Measurements from ENCODE around the gene DCLK1. TPM values are rescaled to one million over a fixed set of nuclear protein-coding genes. Genes with fewer than 3 reads are reported as not detected.

The DCLK1 gene
- total RNA-seq, 1 donor from 2014 or later, result 3.9 TPM

DNA sequence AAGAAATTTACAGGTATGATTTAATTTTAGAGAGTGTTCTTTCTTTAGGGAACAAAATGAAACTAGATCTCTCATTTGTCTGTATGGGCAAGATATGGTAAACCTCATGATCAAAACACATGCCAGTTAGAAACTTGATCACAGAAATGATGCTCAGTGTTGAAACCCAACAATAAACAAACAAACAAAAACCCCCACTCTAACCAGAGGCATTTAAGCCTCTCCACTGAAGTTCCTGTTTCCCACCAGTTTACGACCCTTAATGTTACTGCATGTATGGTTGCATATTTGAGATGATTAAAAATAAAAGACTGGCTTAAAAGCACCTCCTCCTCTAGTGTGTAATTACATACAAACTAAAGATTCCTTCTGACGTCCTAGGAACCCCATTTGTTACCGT is 361.4 kb downstream of the DCLK1 start:
- Mint-ChIP-seq H3K27me3 (peaks cover 31% of the 10 kb centered on the region), H3K27ac (no peak overlapping the region), H3K4me1 (ENCODE audit: low read depth) (peaks cover 25% of the 10 kb centered on the region), H3K9me3 (ENCODE audit: low read depth) (no peaks in the 10 kb centered on the region), H3K36me3 (ENCODE audit: insufficient read depth) (no peaks in the 10 kb centered on the region), H3K4me3 (ENCODE audit: low read depth) (no peak overlapping the region)
- TF ChIP-seq, protein P1, sequence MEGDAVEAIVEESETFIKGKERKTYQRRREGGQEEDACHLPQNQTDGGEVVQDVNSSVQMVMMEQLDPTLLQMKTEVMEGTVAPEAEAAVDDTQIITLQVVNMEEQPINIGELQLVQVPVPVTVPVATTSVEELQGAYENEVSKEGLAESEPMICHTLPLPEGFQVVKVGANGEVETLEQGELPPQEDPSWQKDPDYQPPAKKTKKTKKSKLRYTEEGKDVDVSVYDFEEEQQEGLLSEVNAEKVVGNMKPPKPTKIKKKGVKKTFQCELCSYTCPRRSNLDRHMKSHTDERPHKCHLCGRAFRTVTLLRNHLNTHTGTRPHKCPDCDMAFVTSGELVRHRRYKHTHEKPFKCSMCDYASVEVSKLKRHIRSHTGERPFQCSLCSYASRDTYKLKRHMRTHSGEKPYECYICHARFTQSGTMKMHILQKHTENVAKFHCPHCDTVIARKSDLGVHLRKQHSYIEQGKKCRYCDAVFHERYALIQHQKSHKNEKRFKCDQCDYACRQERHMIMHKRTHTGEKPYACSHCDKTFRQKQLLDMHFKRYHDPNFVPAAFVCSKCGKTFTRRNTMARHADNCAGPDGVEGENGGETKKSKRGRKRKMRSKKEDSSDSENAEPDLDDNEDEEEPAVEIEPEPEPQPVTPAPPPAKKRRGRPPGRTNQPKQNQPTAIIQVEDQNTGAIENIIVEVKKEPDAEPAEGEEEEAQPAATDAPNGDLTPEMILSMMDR (IDR thresholded peaks at IDR 0.05; ENCODE audit: unreplicated experiment), result no peak
- DNase-seq (ENCODE audit: low spot score, unreplicated experiment), result no peak

DNA sequence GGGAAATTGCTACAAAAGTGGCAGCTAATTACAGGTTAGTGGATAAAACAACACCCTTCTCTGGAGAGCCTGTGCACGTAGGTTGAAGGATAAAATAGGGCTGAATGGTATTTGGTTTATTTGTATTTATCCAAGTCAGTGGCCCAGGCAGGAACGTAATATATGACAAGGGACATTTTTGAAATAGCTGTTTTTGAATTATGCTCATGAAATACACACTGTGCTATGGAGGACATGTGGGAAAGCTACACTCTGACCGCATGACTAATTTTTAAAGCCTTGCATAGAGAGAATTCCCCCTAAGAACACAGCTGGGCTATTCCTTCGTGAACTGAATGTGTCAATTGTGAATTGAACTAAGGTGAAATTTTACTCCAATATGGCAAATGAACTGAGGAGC is 362.6 kb downstream of the DCLK1 start:
- TF ChIP-seq, protein P1 (IDR thresholded peaks at IDR 0.05; ENCODE audit: unreplicated experiment), result no peak
- peaks cover 25% of the 10 kb centered on the region for H3K4me1 Mint-ChIP-seq (ENCODE audit: low read depth)
- DNase-seq (ENCODE audit: low spot score, unreplicated experiment), result no peak
- H3K27ac Mint-ChIP-seq, result no peak overlapping the region
- H3K4me3 Mint-ChIP-seq (ENCODE audit: low read depth), result no peak overlapping the region
- peaks cover 30% of the 10 kb centered on the region for H3K27me3 Mint-ChIP-seq
- no peaks in the 10 kb centered on the region for H3K9me3 Mint-ChIP-seq (ENCODE audit: low read depth)
- H3K36me3 Mint-ChIP-seq (ENCODE audit: insufficient read depth), result no peaks in the 10 kb centered on the region

DNA sequence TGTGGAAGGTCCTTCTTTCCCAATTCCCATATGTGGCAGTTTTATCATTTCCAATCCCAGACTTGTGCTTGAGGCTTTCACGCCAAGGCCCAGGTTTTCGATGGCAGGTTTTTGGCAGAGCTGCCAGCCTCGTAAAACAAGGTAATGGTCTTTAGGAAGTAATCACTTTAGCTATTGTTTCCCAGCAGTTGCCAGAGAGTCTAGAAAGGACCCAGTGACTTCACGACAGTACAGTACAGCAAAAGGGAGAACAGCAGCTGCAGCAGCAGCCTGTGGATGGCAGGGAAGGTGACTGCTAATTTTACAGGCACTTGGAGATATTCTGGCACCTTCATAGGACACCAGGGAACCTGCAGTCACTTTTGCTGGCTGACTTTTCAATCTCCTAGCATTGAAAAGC is 363.1 kb downstream of the DCLK1 start:
- Mint-ChIP-seq H3K9me3 (ENCODE audit: low read depth) (no peaks in the 10 kb centered on the region), H3K27ac (no peak overlapping the region), H3K4me3 (ENCODE audit: low read depth) (no peak overlapping the region)

GRCh38 chr13:35767256-35767976 is 363.8 kb downstream of the DCLK1 start:
- no peak for DNase-seq (ENCODE audit: low spot score, unreplicated experiment)
- H3K9me3 Mint-ChIP-seq (ENCODE audit: low read depth), result no peaks in the 10 kb centered on the region
- H3K4me3 Mint-ChIP-seq (ENCODE audit: low read depth), result no peak overlapping the region
- TF ChIP-seq, protein P1 (IDR thresholded peaks at IDR 0.05; ENCODE audit: unreplicated experiment), result no peak
- no peak overlapping the region for H3K27ac Mint-ChIP-seq
- H3K36me3 Mint-ChIP-seq (ENCODE audit: insufficient read depth), result no peaks in the 10 kb centered on the region
- H3K4me1 Mint-ChIP-seq (ENCODE audit: low read depth), result peaks cover 25% of the 10 kb centered on the region
- H3K27me3 Mint-ChIP-seq, result peaks cover 26% of the 10 kb centered on the region

More for the DNA sequence above, 363.1 kb downstream of the DCLK1 start:
- no peak for DNase-seq (ENCODE audit: low spot score, unreplicated experiment)
- H3K36me3 Mint-ChIP-seq (ENCODE audit: insufficient read depth), result no peaks in the 10 kb centered on the region
- H3K4me1 Mint-ChIP-seq (ENCODE audit: low read depth), result peaks cover 25% of the 10 kb centered on the region
- TF ChIP-seq, protein P1 (IDR thresholded peaks at IDR 0.05; ENCODE audit: unreplicated experiment), result no peak
- H3K27me3 Mint-ChIP-seq, result peaks cover 26% of the 10 kb centered on the region

- H3K9me3 Mint-ChIP-seq (ENCODE audit: low read depth), result no peaks in the 10 kb centered on the region
- TF ChIP-seq, protein P1 (IDR thresholded peaks at IDR 0.05; ENCODE audit: unreplicated experiment), result no peak
- H3K4me3 Mint-ChIP-seq (ENCODE audit: low read depth), result no peak overlapping the region
- no peak for DNase-seq (ENCODE audit: low spot score, unreplicated experiment)
- peaks cover 26% of the 10 kb centered on the region for H3K27me3 Mint-ChIP-seq
- H3K27ac Mint-ChIP-seq, result no peak overlapping the region
- peaks cover 21% of the 10 kb centered on the region for H3K4me1 Mint-ChIP-seq (ENCODE audit: low read depth)
- H3K36me3 Mint-ChIP-seq (ENCODE audit: insufficient read depth), result no peaks in the 10 kb centered on the region
Observed at GRCh38 chr13:35766663-35767062, 364.5 kb downstream of the DCLK1 start.
